Fibroblast of lung (primary cell): ENCODE results near the gene CHRD. TPM values are rescaled to one million over a fixed set of nuclear protein-coding genes. Genes with fewer than 3 reads are reported as not detected.

Experiments used
- DNase-seq, 2 donors: peaks; one replicate each; pipeline versions ENCODE4 v3.0.0 to v3.0.0-alpha.2; 2010; ENCODE audit warnings: low read depth in 2 of 2
- H2AFZ ChIP-seq: 2 replicates; pipeline ENCODE4 v1.5.1; 2012; ENCODE audit warnings: low read length, control low read depth, inconsistent platforms
- H3K27ac ChIP-seq: 2 replicates; pipeline ENCODE4 v1.5.1; 2011; ENCODE audit warnings: low read length, control low read depth; ENCODE audit not compliant: insufficient read depth
- H3K27me3 ChIP-seq: 2 replicates; pipeline ENCODE4 v1.5.1; 2011; ENCODE audit warnings: mild to moderate bottlenecking, low read length; ENCODE audit not compliant: control insufficient read depth, insufficient read depth
- H3K36me3 ChIP-seq: 2 replicates; pipeline ENCODE4 v1.5.1; 2011; ENCODE audit warnings: low read length; ENCODE audit not compliant: control insufficient read depth, insufficient read depth
- H3K4me1 ChIP-seq: 2 replicates; pipeline ENCODE4 v1.5.1; 2011; ENCODE audit warnings: low read length; ENCODE audit not compliant: control insufficient read depth, insufficient read depth; ENCODE audit errors: extremely low read depth
- H3K4me2 ChIP-seq: 2 replicates; pipeline ENCODE4 v1.5.1; 2011; ENCODE audit warnings: low read length, control low read depth; ENCODE audit not compliant: insufficient read depth; ENCODE audit errors: extremely low read depth
- H3K4me3 ChIP-seq, 4 experiments: fragments of 200-600 bp in 1 of 4; sonication (generic) in 1 of 4; replicated peaks in 1 of 4; 2 replicates each; pipeline ENCODE4 v1.5.1; 2011 to 2016; ENCODE audit warnings: low read length in 4 of 4, low read depth in 3 of 4, mild to moderate bottlenecking in 3 of 4, control low read depth in 2 of 4, inconsistent platforms in 1 of 4, mixed read lengths in 1 of 4; ENCODE audit not compliant: insufficient read depth in 1 of 4; ENCODE audit errors: control extremely low read depth in 1 of 4
- H3K79me2 ChIP-seq: 2 replicates; pipeline ENCODE4 v1.5.1; 2012; ENCODE audit warnings: mild to moderate bottlenecking, low read length, inconsistent platforms; ENCODE audit not compliant: control insufficient read depth, insufficient read depth
- H3K9ac ChIP-seq: 2 replicates; pipeline ENCODE4 v1.5.1; 2011; ENCODE audit warnings: mild to moderate bottlenecking, low read length, control low read depth; ENCODE audit not compliant: insufficient read depth
- H3K9me3 ChIP-seq: 2 replicates; pipeline ENCODE4 v1.5.1; 2012; ENCODE audit warnings: low read depth, low read length; ENCODE audit not compliant: control insufficient read depth, insufficient read depth
- H4K20me1 ChIP-seq: 2 replicates; pipeline ENCODE4 v1.5.1; 2011; ENCODE audit warnings: low read length; ENCODE audit not compliant: control insufficient read depth, insufficient read depth; ENCODE audit errors: extremely low read depth
- CTCF ChIP-seq, 2 donors: IDR thresholded peaks in 1 of 2; conservative IDR thresholded peaks in 1 of 2; 1 replicate in 1 of 2; 2 replicates in 1 of 2; pipeline ENCODE4 v1.5.1; 2011 to 2012; ENCODE audit warnings: low read length in 2 of 2, control low read depth in 1 of 2, inconsistent platforms in 1 of 2, low read depth in 1 of 2, mild to moderate bottlenecking in 1 of 2
- EZH2 ChIP-seq: IDR thresholded peaks from 2 replicates; pipeline ENCODE4 v1.5.1; 2012; ENCODE audit warnings: low read length, control low read depth, mild to moderate bottlenecking; ENCODE audit errors: missing control alignments
- polyA plus RNA-seq, 2 donors: library from polyadenylated mRNA; depleted of rRNA in 1 of 2; stranded (reverse) in 1 of 2; unstranded in 1 of 2; fragments of >200 nt; gene quantifications; 2 replicates each; pipeline ENCODE4 v1.2.1, GENCODE V29; 2011 to 2012; ENCODE audit warnings: missing spikeins in 1 of 2
- total RNA-seq: library from RNA; depleted of rRNA; stranded (reverse); fragments of >200 nt; gene quantifications from 2 replicates; pipeline ENCODE4 v1.2.1, GENCODE V29; 2014

CHRD gene
- total and polyA plus RNA-seq, 2 donors (not counting 1 experiment from before 2014, with no cell fraction given), result 1.3 to 4.8 TPM

GRCh38 chr3:184439096-184439495 lies 59.2 kb downstream of the CHRD start:
- H3K79me2 ChIP-seq, result no peaks in the 10 kb centered on the region
- H3K27ac ChIP-seq, result no peak overlapping the region
- no peaks in the 10 kb centered on the region for H3K9me3 ChIP-seq
- TF ChIP-seq CTCF (conservative IDR thresholded peaks at IDR 0.05 in 1 of 2, IDR thresholded peaks at IDR 0.05 in 1 of 2; ENCODE audit: low read depth in 1 of 2, low read length in 2 of 2) (no peak), EZH2 (no peak)
- H3K36me3 ChIP-seq, result no peaks in the 10 kb centered on the region
- H2AFZ ChIP-seq, result no peak overlapping the region
- DNase-seq, result no peak
- H3K4me1 ChIP-seq, result no peaks in the 10 kb centered on the region
- H3K4me3 ChIP-seq, result no peak overlapping the region
- no peaks in the 10 kb centered on the region for H4K20me1 ChIP-seq
- no peak overlapping the region for H3K9ac ChIP-seq
- H3K4me2 ChIP-seq, result no peak overlapping the region
- H3K27me3 ChIP-seq, result peaks cover 4% of the 10 kb centered on the region

Other genes starting within 250 kb of the CHRD start
- gene EIF2B5, start 244.7 kb upstream of the CHRD start, total RNA-seq, result 23.4 and 26.9 TPM in 2 replicates
- 23.8 and 26.7 TPM in 2 replicates for gene EIF2B5, start 244.7 kb upstream of the CHRD start, polyA plus RNA-seq
- gene DVL3, start 224.7 kb upstream of the CHRD start, total RNA-seq, result 32.4 and 33.7 TPM in 2 replicates
- gene DVL3, start 224.7 kb upstream of the CHRD start, polyA plus RNA-seq, result 16.5 and 19.8 TPM in 2 replicates
- gene AP2M1, start 205.2 kb upstream of the CHRD start, total RNA-seq, result 362 and 430 TPM in 2 replicates
- gene AP2M1, start 205.2 kb upstream of the CHRD start, polyA plus RNA-seq, result 746 and 902 TPM in 2 replicates
- 63.9 and 65.1 TPM in 2 replicates for gene ABCF3, start 193.9 kb upstream of the CHRD start, total RNA-seq
- 31.3 and 40.2 TPM in 2 replicates for gene ABCF3, start 193.9 kb upstream of the CHRD start, polyA plus RNA-seq
- not detected in 2 replicates for gene VWA5B2, start 150.5 kb upstream of the CHRD start, total RNA-seq
- not detected in 2 replicates for gene VWA5B2, start 150.5 kb upstream of the CHRD start, polyA plus RNA-seq
- 21.6 and 26.7 TPM in 2 replicates for gene ALG3, start 131.1 kb upstream of the CHRD start, total RNA-seq
- 27.2 and 36.8 TPM in 2 replicates for gene ALG3, start 131.1 kb upstream of the CHRD start, polyA plus RNA-seq
- 1.2 and 2.3 TPM in 2 replicates for gene EEF1AKMT4, start 130.4 kb upstream of the CHRD start, total RNA-seq
- gene EEF1AKMT4, start 130.4 kb upstream of the CHRD start, polyA plus RNA-seq, result 2.1 and 2.3 TPM in 2 replicates
- under 0.01 TPM in 1 of 2 replicates, not detected in the other for gene CAMK2N2, start 118.5 kb upstream of the CHRD start, total RNA-seq
- 0.10 and 0.24 TPM in 2 replicates for gene CAMK2N2, start 118.5 kb upstream of the CHRD start, polyA plus RNA-seq
- gene ECE2, start 104.0 kb upstream of the CHRD start, total RNA-seq, result not detected in 2 replicates
- not detected in 2 replicates for gene ECE2, start 104.0 kb upstream of the CHRD start, polyA plus RNA-seq
- gene PSMD2, start 80.8 kb upstream of the CHRD start, total RNA-seq, result 345 and 429 TPM in 2 replicates
- 188 and 354 TPM in 2 replicates for gene PSMD2, start 80.8 kb upstream of the CHRD start, polyA plus RNA-seq
- 187 and 263 TPM in 2 replicates for gene EIF4G1, start 65.4 kb upstream of the CHRD start, total RNA-seq
- 235 and 349 TPM in 2 replicates for gene EIF4G1, start 65.4 kb upstream of the CHRD start, polyA plus RNA-seq
- gene FAM131A, start 42.5 kb upstream of the CHRD start, total RNA-seq, result 18.5 and 22.3 TPM in 2 replicates
- gene FAM131A, start 42.5 kb upstream of the CHRD start, polyA plus RNA-seq, result 9.3 and 13.4 TPM in 2 replicates
- 1.8 and 3.1 TPM in 2 replicates for gene CLCN2, start 18.4 kb upstream of the CHRD start, total RNA-seq
- gene CLCN2, start 18.4 kb upstream of the CHRD start, polyA plus RNA-seq, result 0.93 and 1.7 TPM in 2 replicates
- gene POLR2H, start 18.3 kb upstream of the CHRD start, total RNA-seq, result 59.6 and 62.4 TPM in 2 replicates
- gene POLR2H, start 18.3 kb upstream of the CHRD start, polyA plus RNA-seq, result 100 and 124 TPM in 2 replicates
- gene THPO, start 1.8 kb upstream of the CHRD start, total RNA-seq, result 0.50 and 0.51 TPM in 2 replicates
- gene THPO, start 1.8 kb upstream of the CHRD start, polyA plus RNA-seq, result 0.16 and 0.27 TPM in 2 replicates
- 3.9 and 7.6 TPM in 2 replicates for gene EPHB3, start 181.7 kb downstream of the CHRD start, total RNA-seq
- 1.6 and 2.2 TPM in 2 replicates for gene EPHB3, start 181.7 kb downstream of the CHRD start, polyA plus RNA-seq